Esophagus (tissue), 2 donors: Measurements from ENCODE around the gene KRTAP1-1. TPM values are rescaled to one million over a fixed set of nuclear protein-coding genes. Genes with fewer than 3 reads are reported as not detected.

Source experiments
- H3K27ac ChIP-seq, 2 donors: one replicate each; pipeline ENCODE4 v1.5.1; 2013; ENCODE audit warnings: low read depth in 2 of 2, mild to moderate bottlenecking in 2 of 2, inconsistent platforms in 1 of 2, low read length in 1 of 2, moderate library complexity in 1 of 2
- H3K27me3 ChIP-seq, 2 donors: one replicate each; pipeline ENCODE4 v1.6.1; 2013; ENCODE audit warnings: low read length in 2 of 2, control low read depth in 1 of 2, mild to moderate bottlenecking in 1 of 2; ENCODE audit not compliant: insufficient read depth in 2 of 2, control insufficient read depth in 1 of 2
- H3K36me3 ChIP-seq, 2 donors: one replicate each; pipeline ENCODE4 v1.6.1; 2013; ENCODE audit warnings: low read length in 1 of 2; ENCODE audit not compliant: control insufficient read depth in 2 of 2, insufficient read depth in 2 of 2
- H3K4me1 ChIP-seq, 2 donors: one replicate each; pipeline ENCODE4 v1.6.1; 2013; ENCODE audit warnings: low read length in 1 of 2; ENCODE audit not compliant: control insufficient read depth in 2 of 2, insufficient read depth in 2 of 2
- H3K4me3 ChIP-seq, 2 donors: one replicate each; pipeline ENCODE4 v1.5.1; 2013; ENCODE audit warnings: low read length in 2 of 2, mild to moderate bottlenecking in 2 of 2, low read depth in 1 of 2, moderate library complexity in 1 of 2
- H3K9me3 ChIP-seq, 2 donors: one replicate each; pipeline ENCODE4 v1.6.1; 2013; ENCODE audit warnings: mild to moderate bottlenecking in 2 of 2, low read depth in 1 of 2, low read length in 1 of 2, moderate library complexity in 1 of 2; ENCODE audit not compliant: control insufficient read depth in 2 of 2, insufficient read depth in 1 of 2
- WGBS, 2 donors: extraction: QIAGEN DNeasy Blood & Tissue Kit; methylation state at CpG; one replicate each; pipeline ENCODE4 v1.1.7; 2013; 5-methylcytosine and 5-hydroxymethylcytosine counted together
- polyA plus RNA-seq, 2 donors: library from polyadenylated mRNA; stranded (reverse); fragments of 200-250 nt; gene quantifications; one replicate each; pipeline ENCODE4 v1.2.3, GENCODE V29; 2013
- donor health status: healthy with polysubstance abuse.
- donor health status: Bipolar disorder and iron deficiency.

Gene KRTAP1-1
- polyA plus RNA-seq, 2 donors, result 0.04 to 0.16 TPM

DNA sequence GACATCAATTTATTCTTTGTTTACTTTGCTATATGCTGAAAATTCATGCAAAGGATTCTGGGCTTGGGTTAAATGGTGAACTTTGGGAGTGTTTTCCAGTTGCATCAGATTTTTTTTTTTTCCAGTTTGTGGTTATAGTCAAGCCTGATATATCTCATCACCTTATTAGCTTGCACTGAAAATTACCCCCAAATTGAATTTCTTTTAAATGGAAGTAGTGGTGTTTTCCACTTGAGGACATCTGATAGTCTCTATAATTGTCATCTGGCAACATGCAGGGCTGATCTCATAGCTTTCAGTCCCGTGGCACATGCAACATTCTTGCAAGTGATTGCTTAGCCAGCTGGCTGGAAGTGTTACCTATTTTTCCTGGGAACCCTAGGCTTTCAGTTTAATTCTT is 27.6 kb downstream of the KRTAP1-1 start:
- WGBS, 2 donors, result 20 to 23% methylated on average over 1 of the region's 1 CpG
- H3K27me3 ChIP-seq, result no peaks in the 10 kb centered on the region
- no peaks in the 10 kb centered on the region for H3K36me3 ChIP-seq
- no peaks in the 10 kb centered on the region for H3K9me3 ChIP-seq
- no peak overlapping the region for H3K4me3 ChIP-seq
- H3K4me1 ChIP-seq, result no peaks in the 10 kb centered on the region
- H3K27ac ChIP-seq, result no peak overlapping the region

GRCh38 chr17:41013181-41013580 is 28.1 kb downstream of the KRTAP1-1 start:
- Histone ChIP-seq H3K4me1 (no peaks in the 10 kb centered on the region), H3K36me3 (no peaks in the 10 kb centered on the region), H3K27ac (no peak overlapping the region), H3K9me3 (no peaks in the 10 kb centered on the region), H3K27me3 (no peaks in the 10 kb centered on the region), H3K4me3 (no peak overlapping the region)
- 75 to 83% methylated on average over 3 of the region's 3 CpGs for WGBS, 2 donors

GRCh38 chr17:41012326-41013120 is 28.7 kb downstream of the KRTAP1-1 start:
- Histone ChIP-seq H3K36me3 (no peaks in the 10 kb centered on the region), H3K27me3 (no peaks in the 10 kb centered on the region), H3K27ac (no peak overlapping the region), H3K4me3 (no peak overlapping the region), H3K9me3 (no peaks in the 10 kb centered on the region), H3K4me1 (no peaks in the 10 kb centered on the region)
- WGBS, 2 donors, result 75 to 82% methylated on average over 6 of the region's 6 CpGs

DNA sequence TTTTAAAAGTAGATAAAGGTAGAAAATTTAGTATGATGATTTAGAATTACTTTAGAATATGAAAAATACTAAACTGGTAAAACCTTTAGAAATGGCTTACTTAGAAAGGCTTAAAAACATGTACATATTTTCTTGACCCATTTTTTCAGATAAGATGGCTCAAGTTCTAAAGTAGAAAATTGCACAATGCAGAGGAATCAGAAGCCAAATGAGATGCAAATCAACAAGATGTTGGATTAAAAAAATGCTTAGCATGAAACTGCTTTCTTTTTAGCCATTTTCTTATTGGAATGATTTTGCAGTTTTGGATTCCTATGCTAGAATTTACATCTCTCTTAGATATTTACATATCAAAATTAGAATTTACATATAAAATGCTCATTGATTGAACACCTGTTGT is 30.8 kb downstream of the KRTAP1-1 start:
- H3K36me3 ChIP-seq, result no peaks in the 10 kb centered on the region
- no peaks in the 10 kb centered on the region for H3K4me1 ChIP-seq
- no peak overlapping the region for H3K27ac ChIP-seq
- no peaks in the 10 kb centered on the region for H3K9me3 ChIP-seq
- no peak overlapping the region for H3K4me3 ChIP-seq
- H3K27me3 ChIP-seq, result no peaks in the 10 kb centered on the region

DNA sequence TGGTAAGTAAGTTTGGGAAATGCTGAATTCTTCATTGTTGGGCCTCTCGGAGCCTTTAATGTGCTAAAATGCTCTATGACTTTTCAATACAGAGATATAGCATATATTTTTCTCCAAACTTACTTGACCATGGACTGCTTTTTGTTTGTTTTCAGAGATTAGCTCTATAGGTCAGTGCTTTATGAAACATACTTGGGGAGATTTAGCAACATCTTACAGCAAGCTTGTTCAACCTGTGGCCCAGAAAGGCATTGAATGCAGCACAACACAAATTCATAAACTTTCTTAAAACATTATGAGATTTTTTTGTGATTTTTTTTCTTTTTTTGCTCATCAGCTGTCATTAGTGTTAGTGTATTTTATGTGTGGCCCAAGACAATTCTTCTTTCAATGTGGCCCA is 31.3 kb downstream of the KRTAP1-1 start:
- no peak overlapping the region for H3K4me3 ChIP-seq
- no peak overlapping the region for H3K27ac ChIP-seq
- no peaks in the 10 kb centered on the region for H3K9me3 ChIP-seq
- H3K4me1 ChIP-seq, result no peaks in the 10 kb centered on the region
- 84 to 95% methylated on average over 1 of the region's 1 CpG for WGBS, 2 donors
- H3K36me3 ChIP-seq, result no peaks in the 10 kb centered on the region
- H3K27me3 ChIP-seq, result no peaks in the 10 kb centered on the region

DNA sequence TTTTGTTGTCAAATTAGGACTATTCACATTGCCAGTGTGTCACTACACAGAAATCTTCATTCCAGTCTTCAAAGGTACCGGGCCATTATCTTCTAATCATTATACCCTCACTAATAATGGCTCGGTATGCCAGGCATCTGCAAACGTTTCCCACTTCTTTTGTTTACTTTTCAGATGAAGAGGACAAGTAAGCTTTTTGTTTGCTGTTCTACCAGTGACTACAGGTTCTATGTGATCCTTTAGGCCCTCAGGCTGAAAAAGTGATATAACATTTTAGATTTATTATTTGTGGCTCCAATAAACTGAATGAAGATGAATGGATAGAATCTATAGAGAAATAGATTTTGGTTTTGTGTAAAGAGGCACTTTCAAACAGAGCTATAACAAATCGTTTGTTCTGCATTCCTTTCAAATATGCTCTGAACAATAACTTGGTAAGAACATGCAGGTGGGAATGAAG is 31.9 kb downstream of the KRTAP1-1 start:
- Histone ChIP-seq H3K27ac (no peak overlapping the region), H3K36me3 (no peaks in the 10 kb centered on the region), H3K27me3 (no peaks in the 10 kb centered on the region), H3K4me3 (no peak overlapping the region), H3K4me1 (no peaks in the 10 kb centered on the region), H3K9me3 (no peaks in the 10 kb centered on the region)
- WGBS, 2 donors, result 32 to 35% methylated on average over 4 of the region's 4 CpGs

DNA sequence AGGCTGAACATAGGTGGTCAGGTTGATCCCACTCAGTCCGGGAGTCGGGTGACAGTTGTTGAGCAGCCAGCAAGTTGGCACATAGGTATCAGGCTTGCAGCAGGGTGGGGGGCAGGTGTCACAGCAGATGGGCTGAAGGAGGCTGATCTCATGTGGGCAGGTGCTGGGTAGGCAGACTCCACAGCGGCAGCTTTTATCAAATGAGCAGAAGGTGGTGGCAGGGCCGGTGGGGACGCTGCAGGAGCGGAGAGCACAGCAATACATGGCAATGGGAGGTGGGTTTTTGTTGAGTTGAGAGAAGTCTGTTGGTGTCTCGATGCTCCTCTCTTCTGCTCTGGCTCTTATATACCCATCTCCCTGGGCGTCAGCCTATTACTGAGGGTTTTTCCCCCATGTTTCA is 32.4 kb downstream of the KRTAP1-1 start, which contains the start of gene KRTAP3-1:
Gene KRTAP3-1 (minus strand): TSS at position 318 of the 400 bp plus-strand sequence. CDS start 54 bp downstream, at position 264.
- Histone ChIP-seq H3K27ac (no peak within 1 kb of the TSS), H3K4me3 (no peak within 1 kb of the TSS)
- 72 to 85% methylated on average over 8 of the region's 8 CpGs for WGBS, 2 donors

DNA sequence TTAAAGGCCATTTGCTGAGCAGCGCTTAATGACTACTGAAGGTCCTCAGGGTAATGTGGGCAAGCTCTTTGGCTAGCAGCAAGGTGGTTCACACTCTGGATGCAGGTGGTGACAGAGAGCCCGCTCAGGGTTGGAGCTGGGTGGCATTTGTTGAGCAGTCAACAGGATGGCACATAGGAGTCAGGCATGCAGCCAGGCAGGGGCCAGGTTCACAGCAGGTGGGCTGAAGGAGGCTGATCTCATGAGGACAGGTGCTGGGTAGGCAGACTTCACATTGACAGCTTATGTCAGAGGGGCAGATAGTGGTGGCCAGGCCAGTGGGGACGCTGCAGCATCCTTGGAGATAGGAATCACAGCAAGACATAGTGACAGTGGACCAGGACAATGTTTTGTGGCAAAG is 36.9 kb downstream of the KRTAP1-1 start:
- H3K4me1 ChIP-seq, result peaks cover 0 to 2% of the 10 kb centered on the region in 2 donors
- 82 to 94% methylated on average over 3 of the region's 3 CpGs for WGBS, 2 donors
- no peaks in the 10 kb centered on the region for H3K27me3 ChIP-seq
- H3K27ac ChIP-seq, result no peak overlapping the region
- no peaks in the 10 kb centered on the region for H3K36me3 ChIP-seq
- no peak overlapping the region for H3K4me3 ChIP-seq
- no peaks in the 10 kb centered on the region for H3K9me3 ChIP-seq

More for the DNA sequence above, 32.4 kb downstream of the KRTAP1-1 start, which contains the start of gene KRTAP3-1:
- H3K9me3 ChIP-seq, result no peaks in the 10 kb centered on the region
- H3K27me3 ChIP-seq, result no peaks in the 10 kb centered on the region
- H3K4me1 ChIP-seq, result no peaks in the 10 kb centered on the region
- no peaks in the 10 kb centered on the region for H3K36me3 ChIP-seq

- Histone ChIP-seq H3K4me1 (peaks cover 0 to 2% of the 10 kb centered on the region in 2 donors), H3K36me3 (no peaks in the 10 kb centered on the region), H3K9me3 (no peaks in the 10 kb centered on the region), H3K4me3 (no peak overlapping the region), H3K27ac (no peak overlapping the region), H3K27me3 (no peaks in the 10 kb centered on the region)
- 48 to 64% methylated on average over 4 of the region's 4 CpGs for WGBS, 2 donors
These were observed 37.3 kb downstream of the KRTAP1-1 start for GRCh38 chr17:41003926-41004325.

- no peaks in the 10 kb centered on the region for H3K9me3 ChIP-seq
- 33 to 37% methylated on average over 5 of the region's 5 CpGs for WGBS, 2 donors
- H3K4me3 ChIP-seq, result no peak overlapping the region
- no peaks in the 10 kb centered on the region for H3K36me3 ChIP-seq
- H3K27me3 ChIP-seq, result no peaks in the 10 kb centered on the region
- H3K27ac ChIP-seq, result no peak overlapping the region
- peaks cover 0 to 2% of the 10 kb centered on the region in 2 donors for H3K4me1 ChIP-seq
These were observed 38.4 kb downstream of the KRTAP1-1 start for GRCh38 chr17:41002814-41003213.
